ENCODE results near the gene GALNT14. TPM values are rescaled to one million over a fixed set of nuclear protein-coding genes. Genes with fewer than 3 reads are reported as not detected.

GALNT14 gene
- total RNA-seq, 1 donor from 2014 or later: 1.7 TPM

GRCh38 chr2:30992781-30993180 lies 145.5 kb downstream of the GALNT14 start:
- H3K27me3 Mint-ChIP-seq (ENCODE audit: low read depth): peaks cover 1% of the 10 kb centered on the region
- TF ChIP-seq CTCF (IDR thresholded peaks at IDR 0.05; ENCODE audit: unreplicated experiment): no peak
- no peak for DNase-seq (ENCODE audit: low spot score in 2 of 2, unreplicated experiment in 2 of 2)
- no peak overlapping the region for H3K4me3 Mint-ChIP-seq
- no peaks in the 10 kb centered on the region for H3K9me3 Mint-ChIP-seq
- H3K27ac Mint-ChIP-seq: no peak overlapping the region
- H3K4me1 Mint-ChIP-seq: peaks cover 18% of the 10 kb centered on the region
- H3K36me3 Mint-ChIP-seq: no peaks in the 10 kb centered on the region

GRCh38 chr2:30990671-30991070 lies 147.6 kb downstream of the GALNT14 start:
- Mint-ChIP-seq H3K27me3 (ENCODE audit: low read depth) (peaks cover 1% of the 10 kb centered on the region), H3K4me1 (peaks cover 24% of the 10 kb centered on the region), H3K36me3 (no peaks in the 10 kb centered on the region), H3K4me3 (no peak overlapping the region), H3K9me3 (no peaks in the 10 kb centered on the region), H3K27ac (no peak overlapping the region)
- DNase-seq (ENCODE audit: low spot score in 2 of 2, unreplicated experiment in 2 of 2): no peak
- TF ChIP-seq CTCF (IDR thresholded peaks at IDR 0.05; ENCODE audit: unreplicated experiment): no peak

GRCh38 chr2:30990176-30990575 lies 148.1 kb downstream of the GALNT14 start:
- Mint-ChIP-seq H3K27me3 (ENCODE audit: low read depth) (peaks cover 1% of the 10 kb centered on the region), H3K4me1 (peaks cover 27% of the 10 kb centered on the region), H3K4me3 (no peak overlapping the region), H3K36me3 (no peaks in the 10 kb centered on the region), H3K27ac (no peak overlapping the region), H3K9me3 (no peaks in the 10 kb centered on the region)
- no peak for DNase-seq (ENCODE audit: low spot score in 2 of 2, unreplicated experiment in 2 of 2)
- no peak for TF ChIP-seq CTCF (IDR thresholded peaks at IDR 0.05; ENCODE audit: unreplicated experiment)

- no peak for TF ChIP-seq CTCF (IDR thresholded peaks at IDR 0.05; ENCODE audit: unreplicated experiment)
- peaks cover 26% of the 10 kb centered on the region for H3K4me1 Mint-ChIP-seq
- H3K9me3 Mint-ChIP-seq: no peaks in the 10 kb centered on the region
- no peak overlapping the region for H3K27ac Mint-ChIP-seq
- no peak for DNase-seq (ENCODE audit: low spot score in 2 of 2, unreplicated experiment in 2 of 2)
- no peaks in the 10 kb centered on the region for H3K36me3 Mint-ChIP-seq
- peaks cover 1% of the 10 kb centered on the region for H3K27me3 Mint-ChIP-seq (ENCODE audit: low read depth)
- H3K4me3 Mint-ChIP-seq: no peak overlapping the region
Measured at GRCh38 chr2:30989746-30990145, 148.5 kb downstream of the GALNT14 start.

GRCh38 chr2:30987566-30987965 lies 150.7 kb downstream of the GALNT14 start:
- H3K4me3 Mint-ChIP-seq: no peak overlapping the region
- peaks cover 11% of the 10 kb centered on the region for H3K27me3 Mint-ChIP-seq (ENCODE audit: low read depth)

More at GRCh38 chr2:30987566-30987965, 150.7 kb downstream of the GALNT14 start:
- H3K4me1 Mint-ChIP-seq: peaks cover 23% of the 10 kb centered on the region
- DNase-seq (ENCODE audit: low spot score in 2 of 2, unreplicated experiment in 2 of 2): no peak
- H3K9me3 Mint-ChIP-seq: no peaks in the 10 kb centered on the region
- H3K27ac Mint-ChIP-seq: no peak overlapping the region
- no peak for TF ChIP-seq CTCF (IDR thresholded peaks at IDR 0.05; ENCODE audit: unreplicated experiment)
- H3K36me3 Mint-ChIP-seq: no peaks in the 10 kb centered on the region

All from mesothelial cell of epicardium (in vitro differentiated cells).